Measurements from ENCODE around the gene RHOD.

The RHOD gene

DNA sequence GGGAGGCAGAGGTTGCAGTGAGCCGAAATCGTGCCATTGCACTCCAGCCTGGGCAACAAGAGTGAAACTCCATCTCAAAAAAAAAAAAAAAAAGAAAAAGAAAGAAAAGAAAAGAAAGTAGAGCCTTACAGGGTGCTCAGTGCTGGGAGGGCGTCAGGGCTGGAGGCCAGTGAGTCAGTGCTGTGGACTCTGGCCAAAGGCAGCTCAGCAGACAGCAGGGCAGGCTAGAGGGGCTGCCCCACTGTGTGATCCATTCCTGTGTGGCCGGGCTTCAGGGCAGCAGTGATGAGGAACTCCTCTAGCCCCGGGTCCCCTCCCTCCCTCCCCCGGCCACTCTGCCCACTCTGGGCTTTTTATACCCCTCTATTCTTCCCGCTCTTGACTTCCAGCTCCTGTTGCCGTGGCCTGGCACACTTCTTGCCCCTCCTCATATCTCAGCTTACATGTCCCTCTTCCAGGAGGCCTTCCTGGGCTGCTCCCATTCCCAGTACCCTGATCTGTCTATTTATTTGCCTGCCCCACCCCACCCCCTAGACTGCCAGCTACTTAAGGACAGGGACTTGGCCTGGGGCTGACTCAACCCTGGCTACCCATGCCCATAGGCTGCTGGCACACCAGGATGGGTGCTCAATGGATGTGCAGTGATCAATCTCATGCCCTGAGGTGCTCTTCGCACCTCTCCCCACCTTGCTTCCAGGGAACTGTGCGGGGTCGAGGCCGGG, 23.7 kb upstream of the RHOD start:
- no peak for DNase-seq

GRCh38 chr11:67033661-67034166, 22.9 kb upstream of the RHOD start:
- DNase-seq, result no peak

DNA sequence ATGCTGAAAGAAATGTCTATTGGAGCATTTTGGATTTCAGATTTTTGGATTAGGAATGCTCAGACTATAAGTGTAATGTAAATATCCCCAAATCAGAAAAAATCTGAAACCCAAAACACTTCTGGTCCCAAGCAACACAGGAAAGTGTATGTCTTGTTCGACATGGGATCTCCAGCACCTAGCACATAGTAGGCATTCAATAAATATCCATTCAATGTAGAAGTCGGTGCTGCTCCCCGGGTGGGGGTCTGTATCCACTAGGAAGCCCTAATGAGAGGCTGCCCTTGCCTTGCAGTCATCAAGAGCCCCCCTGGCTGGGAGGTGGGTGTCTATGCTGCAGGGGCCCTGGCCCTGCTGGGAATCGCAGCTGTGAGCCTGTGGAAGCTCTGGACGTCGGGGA, 22.3 kb upstream of the RHOD start:
- DNase-seq, result no peak

DNA sequence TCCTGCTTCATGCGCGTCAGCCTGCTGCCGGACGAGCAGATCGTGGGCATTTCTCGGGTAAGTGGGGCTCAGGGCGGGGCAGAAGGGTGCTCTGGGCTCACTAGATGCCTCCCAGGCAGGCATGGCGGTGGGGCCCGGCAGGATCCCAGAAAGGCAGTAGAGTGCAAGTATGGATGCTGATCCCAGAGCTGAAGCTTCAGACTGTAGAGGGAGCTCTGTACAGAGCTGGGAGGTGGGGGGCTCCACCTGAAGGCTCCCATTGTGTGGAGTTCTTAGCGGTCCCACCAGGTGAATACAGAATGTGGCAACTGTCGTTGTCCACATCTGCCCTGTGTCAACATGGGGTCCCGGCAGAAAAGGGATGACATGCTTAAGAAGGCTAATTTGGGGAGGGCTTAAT, 16.5 kb upstream of the RHOD start:
- DNase-seq, result no peak

DNA sequence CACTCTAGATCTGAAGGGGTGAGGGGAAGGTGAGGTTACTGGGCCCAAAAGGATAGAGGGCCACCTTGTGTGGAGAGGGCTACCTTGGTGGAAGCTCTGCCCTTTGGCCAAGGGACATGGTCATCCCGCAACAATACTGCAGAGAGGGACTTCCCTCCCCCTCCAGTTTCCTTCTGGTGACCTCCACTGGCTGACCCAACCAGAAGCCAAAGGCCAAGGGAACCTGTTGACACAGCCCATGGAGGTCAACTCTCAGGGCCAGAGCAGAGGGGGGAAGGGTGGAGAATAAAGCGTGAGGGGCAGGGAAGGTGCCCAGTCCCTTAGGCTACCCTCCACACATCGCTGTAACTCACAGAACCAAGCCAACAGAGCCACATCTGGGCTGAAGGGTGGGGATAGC, 15.0 kb upstream of the RHOD start:
- DNase-seq, result no peak

DNA sequence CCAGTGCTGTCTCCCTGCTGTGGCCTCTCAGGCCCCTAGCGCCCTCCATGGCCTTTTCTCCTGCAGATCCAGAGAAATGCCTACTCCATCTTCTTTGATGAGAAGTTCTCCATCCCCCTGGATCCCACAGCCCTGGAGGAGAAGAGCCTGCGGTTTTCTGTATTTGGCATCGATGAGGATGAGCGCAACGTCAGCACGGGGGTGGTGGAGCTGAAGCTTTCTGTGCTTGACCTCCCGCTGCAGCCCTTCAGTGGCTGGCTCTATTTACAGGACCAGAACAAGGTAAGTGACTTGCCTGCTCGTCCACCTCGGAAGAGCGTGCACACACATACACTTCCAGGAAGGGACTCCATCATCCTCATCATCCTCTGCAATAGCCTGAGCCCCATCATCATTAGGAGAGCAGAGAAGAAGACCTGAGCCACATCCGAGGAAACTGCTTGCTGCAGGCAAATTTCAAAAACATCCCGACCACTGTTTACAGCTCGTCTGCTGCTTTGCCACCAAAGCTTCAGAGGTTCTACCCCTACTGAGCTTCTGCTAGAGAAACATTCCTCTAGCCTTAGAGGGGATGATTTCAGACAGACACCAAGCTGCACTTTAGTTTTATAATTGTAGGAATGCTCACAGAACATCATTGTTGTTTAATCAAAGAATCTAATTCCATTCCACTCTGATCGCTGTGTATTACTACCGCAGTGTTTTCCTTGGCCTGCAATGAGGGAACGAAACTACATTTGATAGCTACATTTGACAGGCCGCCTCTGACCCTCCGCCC, 12.9 kb upstream of the RHOD start:
- no peak for DNase-seq

GRCh38 chr11:67044496-67044895, 12.2 kb upstream of the RHOD start:
- DNase-seq, result no peak

GRCh38 chr11:67045314-67045713, 11.3 kb upstream of the RHOD start:
- no peak for DNase-seq

DNA sequence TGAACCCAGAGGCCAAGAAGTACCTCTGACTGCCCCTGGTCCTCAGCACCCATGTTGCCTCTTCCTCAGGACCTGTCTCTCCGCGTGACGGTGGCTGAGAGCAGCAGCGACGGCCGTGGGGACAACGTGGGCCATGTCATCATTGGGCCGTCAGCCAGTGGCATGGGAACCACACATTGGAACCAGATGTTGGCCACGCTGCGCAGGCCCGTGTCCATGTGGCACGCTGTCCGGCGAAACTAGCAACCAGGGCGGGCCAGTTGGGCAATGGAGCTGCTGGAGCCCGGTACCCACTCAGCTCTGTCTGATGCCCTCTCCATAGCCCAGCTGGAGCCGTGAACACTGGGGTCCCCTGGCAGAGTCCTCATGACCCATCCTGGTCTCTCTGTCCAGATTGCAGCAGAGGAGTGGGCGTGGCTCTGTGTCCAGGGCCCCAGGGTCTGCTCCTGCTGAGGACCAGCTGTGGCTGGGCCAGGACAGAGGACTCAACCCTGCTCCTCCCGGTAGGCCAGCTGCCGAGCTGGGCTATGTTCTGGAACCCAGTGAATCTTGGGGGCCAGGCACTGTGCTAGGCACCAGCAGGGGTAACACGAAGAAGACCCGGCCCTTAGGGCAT, 8.0 kb upstream of the RHOD start:
- DNase-seq, result no peak

GRCh38 chr11:67050139-67050538, 6.5 kb upstream of the RHOD start:
- no peak for DNase-seq

GRCh38 chr11:67051180-67051893, 5.3 kb upstream of the RHOD start:
- DNase-seq, result no peak

- DNase-seq, result no peak
These were observed 4.6 kb upstream of the RHOD start for GRCh38 chr11:67051945-67052488.

GRCh38 chr11:67052891-67053290, 3.8 kb upstream of the RHOD start:
- no peak for DNase-seq

DNA sequence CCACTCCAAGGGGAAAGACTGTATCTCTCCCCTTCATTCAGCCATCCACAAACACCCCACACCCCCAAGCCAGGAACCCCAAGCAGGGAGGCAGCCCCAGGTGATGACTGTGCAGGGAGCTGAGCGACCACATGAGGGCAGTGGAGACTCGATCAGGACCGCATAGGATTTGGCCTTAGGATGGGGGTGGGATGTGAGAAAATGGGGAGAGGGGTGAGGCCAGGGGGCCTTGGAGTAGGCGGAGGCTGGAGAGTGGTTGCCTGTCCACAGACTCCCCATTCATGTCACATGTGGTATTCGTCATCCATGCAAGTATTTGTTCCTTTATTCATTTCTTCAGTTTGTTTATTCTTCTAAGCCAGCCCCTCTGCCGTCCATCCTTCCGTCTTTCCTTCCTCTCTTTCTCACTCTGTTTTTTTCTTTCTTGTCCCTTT, 2.7 kb upstream of the RHOD start:
- peak in 3 of 5 experiments; percentile 11 to 37 (median 17) for DNase-seq

- no peak for DNase-seq
These were observed 2.3 kb upstream of the RHOD start for GRCh38 chr11:67054346-67054835.

DNA sequence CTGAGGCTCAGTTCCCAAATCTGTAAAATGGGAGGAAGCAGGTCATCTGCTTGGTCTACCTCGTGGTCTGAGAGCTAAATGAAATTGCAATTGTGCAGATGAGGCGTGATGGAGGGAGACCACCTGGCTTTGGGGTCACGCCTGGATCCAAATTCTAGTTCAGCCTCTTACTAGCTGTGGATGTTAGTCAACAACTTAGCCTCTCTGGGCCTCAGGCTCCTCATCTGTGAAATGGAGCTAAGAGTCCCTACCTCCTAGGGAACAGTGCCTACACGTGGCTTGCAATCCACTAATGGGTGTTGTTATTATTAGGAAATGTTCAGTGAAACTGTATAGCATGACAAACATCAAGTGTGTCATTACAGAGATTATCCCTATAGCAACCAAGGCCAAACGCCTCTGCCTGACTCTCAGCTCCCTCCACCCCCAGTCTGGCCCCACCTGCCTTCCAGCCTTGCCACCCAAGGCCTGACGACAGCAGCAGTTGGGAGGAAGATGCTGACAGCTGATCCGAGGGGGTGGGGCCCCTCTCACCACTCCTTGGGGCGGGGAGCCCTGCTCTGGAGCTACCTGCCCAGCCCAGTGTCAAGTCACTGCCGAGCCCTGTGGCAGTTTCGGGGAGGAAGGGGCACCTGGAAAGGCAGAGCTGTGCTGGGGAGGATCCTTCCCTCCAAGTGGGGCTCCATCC, 1.7 kb upstream of the RHOD start:
- DNase-seq, result peak in 2 of 5 experiments; percentile 12 to 42

DNA sequence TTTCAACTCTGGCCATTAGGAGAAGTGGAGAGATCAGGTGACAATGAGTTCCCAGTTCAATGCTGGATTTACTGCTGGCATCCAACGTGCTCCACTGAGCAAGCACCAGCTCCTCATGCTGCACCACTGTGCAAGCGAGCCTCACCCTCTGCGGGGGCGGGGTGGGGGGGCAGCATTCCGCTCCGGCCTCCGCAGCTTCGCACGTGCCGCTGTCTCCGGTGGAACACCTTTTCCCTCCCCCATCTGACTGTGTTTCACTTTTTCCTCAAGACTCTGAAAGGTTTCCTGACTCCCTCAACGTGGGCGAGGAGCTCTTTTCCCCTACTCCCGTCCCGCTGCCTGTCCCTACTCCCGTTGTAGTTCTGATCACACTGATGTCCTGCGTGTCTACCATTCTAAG, 835 bp upstream of the RHOD start:
- no peak for DNase-seq

- DNase-seq, result no peak
These were observed 592 bp downstream of the RHOD start for GRCh38 chr11:67057205-67057672.

- no peak for DNase-seq
These were observed 1.9 kb downstream of the RHOD start for GRCh38 chr11:67058506-67058905.

DNA sequence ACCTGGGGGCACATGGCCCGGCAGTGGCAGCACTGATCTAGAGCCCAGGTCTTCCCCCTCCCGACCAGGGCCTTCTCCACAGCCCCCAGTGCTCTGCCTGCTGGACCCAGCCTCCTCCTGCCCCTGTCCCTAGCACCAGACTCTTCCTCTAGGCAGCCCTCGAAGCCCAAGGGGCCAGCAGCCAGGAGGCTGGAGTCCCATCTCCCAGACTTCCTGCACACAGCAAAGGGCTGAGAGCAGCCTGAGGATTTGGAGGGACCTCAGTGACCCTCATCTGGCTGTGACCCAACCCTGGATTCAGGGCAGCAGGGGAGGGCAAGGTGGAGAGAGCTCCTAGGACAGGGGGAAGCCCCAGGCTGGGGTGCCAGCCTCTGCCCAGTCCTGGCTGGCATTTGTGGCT, 3.0 kb downstream of the RHOD start:
- no peak for DNase-seq

GRCh38 chr11:67060111-67060522, 3.5 kb downstream of the RHOD start:
- DNase-seq, result no peak

Measured in T-helper 2 cell (primary cell).